H1 (cell line): ENCODE measurements around the gene RGMB.

Experiments used
- ATF2 ChIP-seq: IDR thresholded peaks from 2 replicates; pipeline ENCODE4 v1.6.1; 2012; ENCODE audit warnings: low read length, inconsistent platforms
- CTCF ChIP-seq, 3 experiments: IDR thresholded peaks; 1 replicate in 2 of 3; 2 replicates in 1 of 3; pipeline versions ENCODE4 v1.5.1 to v1.6.1; 2011; ENCODE audit warnings: low read length in 3 of 3, mild to moderate bottlenecking in 3 of 3, inconsistent platforms in 2 of 3, low read depth in 1 of 3, moderate library complexity in 1 of 3; ENCODE audit not compliant: insufficient read depth in 1 of 3; ENCODE audit errors: control extremely low read depth in 1 of 3
- E2F6 ChIP-seq: IDR thresholded peaks from 2 replicates; pipeline ENCODE4 v1.6.1; 2012; ENCODE audit warnings: inconsistent platforms
- EP300 ChIP-seq, 2 experiments: IDR thresholded peaks; 1 replicate in 1 of 2; 2 replicates in 1 of 2; pipeline ENCODE4 v1.6.1; 2011 to 2012; ENCODE audit warnings: low read depth in 2 of 2, low read length in 2 of 2, mild to moderate bottlenecking in 2 of 2, borderline replicate concordance in 1 of 2, inconsistent platforms in 1 of 2, moderate library complexity in 1 of 2
- MAX ChIP-seq: IDR thresholded peaks from 2 replicates; pipeline ENCODE4 v1.6.1; 2012; ENCODE audit warnings: inconsistent platforms
- POLR2A ChIP-seq, 2 experiments: IDR thresholded peaks; 1 replicate in 1 of 2; 2 replicates in 1 of 2; pipeline ENCODE4 v1.6.1; 2011; ENCODE audit warnings: low read depth in 2 of 2, low read length in 2 of 2, mild to moderate bottlenecking in 2 of 2; ENCODE audit errors: control extremely low read depth in 1 of 2
- RAD21 ChIP-seq, 2 experiments: IDR thresholded peaks in 1 of 2; conservative IDR thresholded peaks in 1 of 2; 2 replicates each; pipeline ENCODE4 v1.6.1; 2011; ENCODE audit warnings: low read depth in 2 of 2, low read length in 2 of 2, improper control_type of control experiment in 1 of 2, inconsistent platforms in 1 of 2, mild to moderate bottlenecking in 1 of 2, moderate library complexity in 1 of 2
- RFX5 ChIP-seq: IDR thresholded peaks from 2 replicates; pipeline ENCODE4 v1.6.1; 2011; ENCODE audit warnings: low read depth, low read length, improper control_type of control experiment, borderline replicate concordance
- SP1 ChIP-seq: IDR thresholded peaks from 2 replicates; pipeline ENCODE4 v1.6.1; 2011; ENCODE audit warnings: low read depth, low read length

GRCh38 chr5:98795243-98795642, 21.8 kb downstream of the RGMB start:
- TF ChIP-seq POLR2A (IDR thresholded peaks at IDR 0.05; ENCODE audit: control extremely low read depth in 1 of 2, low read depth in 2 of 2, low read length in 2 of 2) (no peak), CTCF (IDR thresholded peaks at IDR 0.05; ENCODE audit: control extremely low read depth in 1 of 3, insufficient read depth in 1 of 3, low read depth in 1 of 3, low read length in 3 of 3) (no peak), EP300 (IDR thresholded peaks at IDR 0.05; ENCODE audit: borderline replicate concordance in 1 of 2, low read depth in 2 of 2, low read length in 2 of 2) (no peak), E2F6 (no peak), SP1 (no peak), RAD21 (IDR thresholded peaks at IDR 0.05 in 1 of 2, conservative IDR thresholded peaks at IDR 0.05 in 1 of 2; ENCODE audit: low read depth in 2 of 2, low read length in 2 of 2) (no peak), ATF2 (no peak), RFX5 (no peak), MAX (no peak)
